HG03039 (cell line): Measurements from ENCODE around the gene SLC7A5.
"Not testable (repeated sequence)": the region's sequence is repeated elsewhere in the genome, so short reads cannot be mapped to it uniquely, and the experiment has no call there.

Source experiments
- ATAC-seq: cut with Tn5 transposase; IDR thresholded peaks from one replicate; pipeline ENCODE4 v1.9.1; 2021; ENCODE audit warnings: mild to moderate bottlenecking, moderate library complexity; ENCODE audit not compliant: unreplicated experiment

SLC7A5 gene

GRCh38 chr16:87802670-87803069 is 66.6 kb downstream of the SLC7A5 start:
- no peak for ATAC-seq

- ATAC-seq = no peak
These were observed 67.5 kb downstream of the SLC7A5 start for GRCh38 chr16:87801679-87802259.

- no peak for ATAC-seq
These were observed 68.8 kb downstream of the SLC7A5 start for GRCh38 chr16:87800497-87800896.

GRCh38 chr16:87795336-87795735 is 74.0 kb downstream of the SLC7A5 start:
- no peak for ATAC-seq

- ATAC-seq = no peak
These were observed 74.7 kb downstream of the SLC7A5 start for GRCh38 chr16:87794485-87795078.

GRCh38 chr16:87792205-87792565 is 77.1 kb downstream of the SLC7A5 start:
- ATAC-seq = no peak

GRCh38 chr16:87791295-87792204 is 77.8 kb downstream of the SLC7A5 start:
- ATAC-seq = no peak

- no peak for ATAC-seq
These were observed 78.8 kb downstream of the SLC7A5 start for GRCh38 chr16:87790292-87791100.

- no peak for ATAC-seq
These were observed 79.6 kb downstream of the SLC7A5 start for GRCh38 chr16:87789437-87790291.

GRCh38 chr16:87788730-87789436 is 80.4 kb downstream of the SLC7A5 start:
- not testable (repeated sequence) for ATAC-seq

GRCh38 chr16:87787451-87788091 is 81.7 kb downstream of the SLC7A5 start:
- ATAC-seq = not testable (repeated sequence)

GRCh38 chr16:87784812-87785211 is 84.5 kb downstream of the SLC7A5 start:
- ATAC-seq = no peak

GRCh38 chr16:87782033-87782432 is 87.3 kb downstream of the SLC7A5 start:
- ATAC-seq = no peak

- no peak for ATAC-seq
These were observed 88.8 kb downstream of the SLC7A5 start for GRCh38 chr16:87780385-87780989.
